GM12878 (cell line): ENCODE data around the gene CLCA2. TPM values are rescaled to one million over a fixed set of nuclear protein-coding genes. Genes with fewer than 3 reads are reported as not detected.

ENCODE experiments used
- ATAC-seq: fragments of 200-7000 bp; cut with Tn5 transposase; 3 replicates; pipeline ENCODE4 v1.9.1; 2020; ENCODE audit warnings: mild to moderate bottlenecking, moderate library complexity
- BruUV-seq: library from RNA; stranded (reverse); fragments of 400-500 nt; replicated peaks from 2 replicates; lab custom pipeline; 2021; lab: Mats Ljungman, UMichigan
- CTCF ChIA-PET: fragments of 300-600 bp; sonication (Branson Sonifier 250); formaldehyde crosslinking; extraction: SDS; loops from one replicate; lab custom pipeline; 2021; ENCODE audit warnings: inconsistent platforms; lab: Yijun Ruan, JAX
- POLR2A ChIA-PET: fragments of 350-600 bp; formaldehyde crosslinking; extraction: SDS; loops from one replicate; lab custom pipeline; 2021; ENCODE audit warnings: inconsistent platforms; lab: Charles Lee
- RAD21 ChIA-PET: fragments of 300-600 bp; sonication (Branson Sonifier 250); formaldehyde crosslinking; loops from one replicate; lab custom pipeline; 2023; ENCODE audit warnings: antibody characterized with exemption; ENCODE audit not compliant: unreplicated experiment; lab: Charles Lee
- SMC1A ChIA-PET: fragments of 300-600 bp; sonication (Branson Sonifier 250); formaldehyde crosslinking; loops from one replicate; lab custom pipeline; 2023; ENCODE audit not compliant: unreplicated experiment, uncharacterized antibody; lab: Charles Lee
- DNase-seq: peaks from one replicate; pipeline ENCODE4 v3.0.0-alpha.2; 2011; ENCODE audit warnings: low read depth, low spot score
- FAIRE-seq: peaks from 3 replicates; lab custom pipeline; 2011; peaks lifted over from hg19 to GRCh38; lab: Jason Lieb, UNC
- H2AFZ ChIP-seq: 2 replicates; pipeline ENCODE4 v1.6.0; 2011; ENCODE audit warnings: low read depth, low read length, control low read depth; ENCODE audit not compliant: control insufficient read depth
- H3K27ac ChIP-seq: 2 replicates; pipeline ENCODE4 v1.5.1; 2011; ENCODE audit warnings: control low read depth; ENCODE audit not compliant: control insufficient read depth, insufficient read depth
- H3K27me3 ChIP-seq, 2 experiments: replicated peaks in 1 of 2; 2 replicates each; pipeline versions ENCODE4 v1.6.0 to v1.6.1; 2011; ENCODE audit warnings: low read length in 1 of 2; ENCODE audit not compliant: control insufficient read depth in 2 of 2, insufficient read depth in 2 of 2
- H3K36me3 ChIP-seq, 2 experiments: 2 replicates each; pipeline ENCODE4 v1.5.1; 2011; ENCODE audit warnings: low read length in 1 of 2; ENCODE audit not compliant: control insufficient read depth in 2 of 2, insufficient read depth in 2 of 2
- H3K4me1 ChIP-seq: 2 replicates; pipeline ENCODE4 v1.6.1; 2011; ENCODE audit warnings: mild to moderate bottlenecking, low read length, moderate library complexity, mixed read lengths; ENCODE audit not compliant: control insufficient read depth, insufficient read depth
- H3K4me2 ChIP-seq: 2 replicates; pipeline ENCODE4 v1.6.0; 2011; ENCODE audit warnings: control low read depth; ENCODE audit not compliant: control insufficient read depth, insufficient read depth
- H3K4me3 ChIP-seq: fragments of 200-600 bp; sonication (generic); 2 replicates; pipeline ENCODE4 v1.5.1; 2016
- H3K79me2 ChIP-seq: 2 replicates; pipeline ENCODE4 v1.6.0; 2011; ENCODE audit warnings: low read length; ENCODE audit not compliant: control insufficient read depth, insufficient read depth
- H3K9ac ChIP-seq: 2 replicates; pipeline ENCODE4 v1.8.0; 2011; ENCODE audit warnings: low read length, control low read depth, mixed read lengths; ENCODE audit not compliant: control insufficient read depth, insufficient read depth
- H3K9me3 ChIP-seq: replicated peaks from 3 replicates; pipeline ENCODE4 v1.5.1; 2011; ENCODE audit warnings: mild to moderate bottlenecking, low read length; ENCODE audit not compliant: control insufficient read depth, insufficient read depth
- H4K20me1 ChIP-seq: 2 replicates; pipeline ENCODE4 v1.6.0; 2011; ENCODE audit not compliant: control insufficient read depth, insufficient read depth
- CHD2 ChIP-seq: IDR thresholded peaks from 2 replicates; pipeline ENCODE4 v1.6.1; 2011; ENCODE audit warnings: low read depth, low read length, improper control_type of control experiment, borderline replicate concordance
- IKZF1 ChIP-seq: fragments of 450-650 bp; conservative IDR thresholded peaks from 2 replicates; pipeline ENCODE4 v1.6.1; 2017; ENCODE audit warnings: antibody characterized with exemption, mild to moderate bottlenecking
- MEF2B ChIP-seq: fragments of 450-650 bp; IDR thresholded peaks from 2 replicates; pipeline ENCODE4 v1.6.1; 2018; ENCODE audit warnings: mild to moderate bottlenecking, moderate library complexity; ENCODE audit not compliant: partially characterized antibody, poor library complexity, severe bottlenecking
- NFIC ChIP-seq: IDR thresholded peaks from 2 replicates; pipeline ENCODE4 v1.6.1; 2012; ENCODE audit warnings: low read depth, mild to moderate bottlenecking, inconsistent platforms, low read length, moderate library complexity
- NFXL1 ChIP-seq: fragments of 450-650 bp; IDR thresholded peaks from 2 replicates; pipeline ENCODE4 v1.6.1; 2017; ENCODE audit warnings: antibody characterized with exemption, mild to moderate bottlenecking, borderline replicate concordance
- NRF1 ChIP-seq: conservative IDR thresholded peaks from 2 replicates; pipeline ENCODE4 v1.6.1; 2011; ENCODE audit warnings: mild to moderate bottlenecking, low read depth, low read length, improper control_type of control experiment
- PAX8 ChIP-seq: fragments of 450-650 bp; IDR thresholded peaks from 2 replicates; pipeline ENCODE4 v1.6.1; 2017; ENCODE audit warnings: mild to moderate bottlenecking, moderate library complexity
- POU2F2 ChIP-seq: IDR thresholded peaks from 3 replicates; pipeline ENCODE4 v1.6.1; 2011; ENCODE audit warnings: low read depth, mild to moderate bottlenecking, low read length, borderline replicate concordance
- RAD21 ChIP-seq: IDR thresholded peaks from 2 replicates; pipeline ENCODE4 v1.6.1; 2011; ENCODE audit warnings: mild to moderate bottlenecking, low read depth, low read length, moderate library complexity; ENCODE audit not compliant: insufficient read depth
- REST ChIP-seq: IDR thresholded peaks from 2 replicates; pipeline ENCODE4 v1.6.1; 2012; ENCODE audit warnings: mild to moderate bottlenecking, low read depth, low read length
- SMAD1 ChIP-seq: fragments of 450-650 bp; IDR thresholded peaks from 2 replicates; pipeline ENCODE4 v1.6.1; 2018; ENCODE audit warnings: mild to moderate bottlenecking, low read depth; ENCODE audit not compliant: partially characterized antibody
- YBX1 ChIP-seq: fragments of 450-650 bp; IDR thresholded peaks from 2 replicates; pipeline ENCODE4 v1.6.1; 2016; ENCODE audit warnings: antibody characterized with exemption
- WGBS: methylation state at CpG from one replicate; pipeline ENCODE4 v1.1.6; 2016; ENCODE audit warnings: low lambda C conversion rate; ENCODE audit not compliant: insufficient replicate concordance, insufficient coverage; ENCODE audit errors: missing lambda C conversion rate; 5-methylcytosine and 5-hydroxymethylcytosine counted together
- in situ Hi-C: fragments of 300-500 bp; cut with MboI; formaldehyde crosslinking; loops from 9 replicates; pipeline ENCODE4 v1.14.3; 2018; ENCODE audit warnings: mixed read lengths
- intact Hi-C: fragments of 100-400 bp; cut with micrococcal nuclease; formaldehyde crosslinking; loops from one replicate; pipeline ENCODE4 v1.14.2; 2022; ENCODE audit not compliant: unreplicated experiment
- polyA plus RNA-seq, 11 experiments: library from polyadenylated mRNA; depleted of rRNA in 4 of 11; unstranded in 6 of 11; stranded (reverse) in 5 of 11; fragments of >200 nt; fragmentation: Nextera tagmentation in 4 of 11; fragmentation: Illumina TruSeq in 1 of 11; extraction: Ambion mirVana in 4 of 11; extraction: Trizol in 1 of 11; gene quantifications; 1 replicate in 1 of 11; 2 replicates in 10 of 11; pipeline versions ENCODE4 v1.2.1 to v1.2.3, GENCODE V29; 2011 to 2016; ENCODE audit warnings: inconsistent platforms in 2 of 11, missing spikeins in 2 of 11, low read depth in 1 of 11
- total RNA-seq, 4 experiments: library from RNA; depleted of rRNA in 3 of 4; stranded (reverse); fragments of >200 nt in 3 of 4; fragmentation: Illumina TruSeq in 1 of 4; extraction: Trizol in 1 of 4; gene quantifications; 2 replicates each; pipeline versions ENCODE4 v1.2.1 to v1.2.3, GENCODE V29; 2013 to 2021
- TF ChIP-seq, protein P1 (sequence below): fragments of 450-650 bp; conservative IDR thresholded peaks from 2 replicates; pipeline ENCODE4 v1.6.1; 2017; ENCODE audit warnings: mild to moderate bottlenecking, moderate library complexity
- TF ChIP-seq, protein P2 (sequence below): IDR thresholded peaks from 2 replicates; pipeline ENCODE4 v1.6.1; 2012; ENCODE audit warnings: low read depth, low read length, improper control_type of control experiment
- TF ChIP-seq, protein P3 (sequence below): fragments of 150-350 bp; IDR thresholded peaks from 2 replicates; pipeline ENCODE4 v1.6.1; 2016; ENCODE audit warnings: low read depth, low read length

CLCA2 gene
- total and polyA plus RNA-seq, 10 of the 15 experiments (the other 5 are each of a cell fraction or from before 2014, with no cell fraction given) = 0.01 to 0.20 (median 0.08) TPM; not detected in 6

DNA sequence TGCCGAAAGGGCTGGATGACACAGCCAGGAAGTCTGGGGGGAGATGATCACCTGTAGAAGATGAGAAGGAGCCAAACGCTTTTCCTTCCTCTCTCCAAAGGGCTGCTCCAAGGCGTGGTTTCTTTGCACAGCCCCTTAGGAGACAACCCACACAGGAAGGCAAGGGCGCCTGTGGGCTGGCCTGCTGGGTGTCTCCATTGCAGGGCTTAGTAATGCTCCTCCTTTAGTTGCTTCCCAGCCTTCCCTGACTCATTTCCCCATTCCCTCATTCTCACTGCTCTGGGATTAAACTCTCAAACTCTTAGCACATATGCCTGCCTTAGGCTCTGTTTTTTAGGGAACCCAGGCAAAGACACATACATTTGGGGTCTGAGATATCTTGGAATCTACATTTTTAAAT is 43.0 kb downstream of the CLCA2 start:
- H4K20me1 ChIP-seq = no peaks in the 10 kb centered on the region
- in situ Hi-C loops (no loop called here), intact Hi-C loops (no loop called here)
- BruUV-seq = no TSS peak
- DNase-seq (no peak), ATAC-seq (no peak), FAIRE-seq (no peak)
- no peaks in the 10 kb centered on the region for H3K36me3 ChIP-seq
- no peak overlapping the region for H3K4me2 ChIP-seq
- no peaks in the 10 kb centered on the region for H3K9me3 ChIP-seq
- 27% methylated on average over 4 of the region's 4 CpGs for WGBS
- H3K9ac ChIP-seq = no peak overlapping the region
- no peak overlapping the region for H3K4me3 ChIP-seq
- POLR2A ChIA-PET = no interaction called here
- H3K27ac ChIP-seq = no peak overlapping the region
- H3K79me2 ChIP-seq = no peaks in the 10 kb centered on the region
- peaks cover 3% of the 10 kb centered on the region; the same call in 1 of the 2 replicates for H3K4me1 ChIP-seq
- H3K27me3 ChIP-seq = no peaks in the 10 kb centered on the region; a peak in 1 of 4 replicates
- RAD21 ChIA-PET = no interaction called here
- CTCF ChIA-PET = interaction anchor here (1.2 kb wide), 1 partner anchor 32 kb away, joined by 3 read pairs; no protein-coding TSS in a partner anchor
- SMC1A ChIA-PET = no interaction called here
- no peak overlapping the region for H2AFZ ChIP-seq
- TF ChIP-seq REST (no peak), NFIC (no peak), NRF1 (no peak), PAX8 (no peak), POU2F2 (no peak), YBX1 (no peak), SMAD1 (no peak), NFXL1 (no peak), IKZF1 (no peak), MEF2B (no peak), RAD21 (no peak), CHD2 (no peak)
- TF ChIP-seq, protein P1, sequence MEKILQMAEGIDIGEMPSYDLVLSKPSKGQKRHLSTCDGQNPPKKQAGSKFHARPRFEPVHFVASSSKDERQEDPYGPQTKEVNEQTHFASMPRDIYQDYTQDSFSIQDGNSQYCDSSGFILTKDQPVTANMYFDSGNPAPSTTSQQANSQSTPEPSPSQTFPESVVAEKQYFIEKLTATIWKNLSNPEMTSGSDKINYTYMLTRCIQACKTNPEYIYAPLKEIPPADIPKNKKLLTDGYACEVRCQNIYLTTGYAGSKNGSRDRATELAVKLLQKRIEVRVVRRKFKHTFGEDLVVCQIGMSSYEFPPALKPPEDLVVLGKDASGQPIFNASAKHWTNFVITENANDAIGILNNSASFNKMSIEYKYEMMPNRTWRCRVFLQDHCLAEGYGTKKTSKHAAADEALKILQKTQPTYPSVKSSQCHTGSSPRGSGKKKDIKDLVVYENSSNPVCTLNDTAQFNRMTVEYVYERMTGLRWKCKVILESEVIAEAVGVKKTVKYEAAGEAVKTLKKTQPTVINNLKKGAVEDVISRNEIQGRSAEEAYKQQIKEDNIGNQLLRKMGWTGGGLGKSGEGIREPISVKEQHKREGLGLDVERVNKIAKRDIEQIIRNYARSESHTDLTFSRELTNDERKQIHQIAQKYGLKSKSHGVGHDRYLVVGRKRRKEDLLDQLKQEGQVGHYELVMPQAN = no peak
- TF ChIP-seq, protein P2, sequence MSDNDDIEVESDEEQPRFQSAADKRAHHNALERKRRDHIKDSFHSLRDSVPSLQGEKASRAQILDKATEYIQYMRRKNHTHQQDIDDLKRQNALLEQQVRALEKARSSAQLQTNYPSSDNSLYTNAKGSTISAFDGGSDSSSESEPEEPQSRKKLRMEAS = no peak
- TF ChIP-seq, protein P3, sequence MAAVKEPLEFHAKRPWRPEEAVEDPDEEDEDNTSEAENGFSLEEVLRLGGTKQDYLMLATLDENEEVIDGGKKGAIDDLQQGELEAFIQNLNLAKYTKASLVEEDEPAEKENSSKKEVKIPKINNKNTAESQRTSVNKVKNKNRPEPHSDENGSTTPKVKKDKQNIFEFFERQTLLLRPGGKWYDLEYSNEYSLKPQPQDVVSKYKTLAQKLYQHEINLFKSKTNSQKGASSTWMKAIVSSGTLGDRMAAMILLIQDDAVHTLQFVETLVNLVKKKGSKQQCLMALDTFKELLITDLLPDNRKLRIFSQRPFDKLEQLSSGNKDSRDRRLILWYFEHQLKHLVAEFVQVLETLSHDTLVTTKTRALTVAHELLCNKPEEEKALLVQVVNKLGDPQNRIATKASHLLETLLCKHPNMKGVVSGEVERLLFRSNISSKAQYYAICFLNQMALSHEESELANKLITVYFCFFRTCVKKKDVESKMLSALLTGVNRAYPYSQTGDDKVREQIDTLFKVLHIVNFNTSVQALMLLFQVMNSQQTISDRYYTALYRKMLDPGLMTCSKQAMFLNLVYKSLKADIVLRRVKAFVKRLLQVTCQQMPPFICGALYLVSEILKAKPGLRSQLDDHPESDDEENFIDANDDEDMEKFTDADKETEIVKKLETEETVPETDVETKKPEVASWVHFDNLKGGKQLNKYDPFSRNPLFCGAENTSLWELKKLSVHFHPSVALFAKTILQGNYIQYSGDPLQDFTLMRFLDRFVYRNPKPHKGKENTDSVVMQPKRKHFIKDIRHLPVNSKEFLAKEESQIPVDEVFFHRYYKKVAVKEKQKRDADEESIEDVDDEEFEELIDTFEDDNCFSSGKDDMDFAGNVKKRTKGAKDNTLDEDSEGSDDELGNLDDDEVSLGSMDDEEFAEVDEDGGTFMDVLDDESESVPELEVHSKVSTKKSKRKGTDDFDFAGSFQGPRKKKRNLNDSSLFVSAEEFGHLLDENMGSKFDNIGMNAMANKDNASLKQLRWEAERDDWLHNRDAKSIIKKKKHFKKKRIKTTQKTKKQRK = no peak
